ENCODE results near the gene RAC3. TPM values are rescaled to one million over a fixed set of nuclear protein-coding genes. Genes with fewer than 3 reads are reported as not detected.

RAC3 gene
- total RNA-seq, 2 experiments from 2014 or later, result 9.6 to 10.6 TPM

DNA sequence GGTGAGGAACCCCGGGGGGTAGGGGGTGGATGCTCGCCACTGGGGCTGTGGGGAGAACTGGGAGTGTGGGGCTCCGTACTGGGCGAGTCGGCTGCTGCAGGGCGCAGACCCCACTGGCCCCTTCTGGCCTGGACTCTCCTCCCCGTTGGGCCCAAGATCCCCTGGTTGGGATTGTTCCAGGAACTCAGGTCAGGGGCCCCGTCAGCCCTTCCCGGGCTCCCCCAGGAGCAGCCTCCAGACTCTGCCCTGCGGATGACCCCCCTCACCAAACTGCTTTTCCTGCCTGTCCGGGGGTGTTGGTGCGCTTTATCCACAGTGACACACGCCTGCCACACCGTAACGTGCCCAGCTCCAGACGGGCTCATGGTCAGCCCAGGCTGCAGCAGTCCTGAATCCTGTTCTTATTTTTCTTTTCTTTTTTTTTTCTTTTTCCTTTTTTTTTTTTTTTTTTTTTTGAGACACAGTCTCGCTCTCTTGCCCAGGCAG is 29.9 kb upstream of the RAC3 start:
- ATAC-seq (no peak), DNase-seq (no peak)
- Mint-ChIP-seq H3K9me3 (ENCODE audit: low read depth) (no peaks in the 10 kb centered on the region), H3K27ac (no peak overlapping the region), H3K4me1 (no peaks in the 10 kb centered on the region), H3K36me3 (ENCODE audit: low read depth) (peaks cover 1% of the 10 kb centered on the region), H3K4me3 (no peak overlapping the region), H3K27me3 (no peaks in the 10 kb centered on the region)
- ChIA-PET POLR2A (no interaction called here), CTCF (no interaction called here)
- intact Hi-C loops (cut with DNase I, micrococcal nuclease), result no loop called here

DNA sequence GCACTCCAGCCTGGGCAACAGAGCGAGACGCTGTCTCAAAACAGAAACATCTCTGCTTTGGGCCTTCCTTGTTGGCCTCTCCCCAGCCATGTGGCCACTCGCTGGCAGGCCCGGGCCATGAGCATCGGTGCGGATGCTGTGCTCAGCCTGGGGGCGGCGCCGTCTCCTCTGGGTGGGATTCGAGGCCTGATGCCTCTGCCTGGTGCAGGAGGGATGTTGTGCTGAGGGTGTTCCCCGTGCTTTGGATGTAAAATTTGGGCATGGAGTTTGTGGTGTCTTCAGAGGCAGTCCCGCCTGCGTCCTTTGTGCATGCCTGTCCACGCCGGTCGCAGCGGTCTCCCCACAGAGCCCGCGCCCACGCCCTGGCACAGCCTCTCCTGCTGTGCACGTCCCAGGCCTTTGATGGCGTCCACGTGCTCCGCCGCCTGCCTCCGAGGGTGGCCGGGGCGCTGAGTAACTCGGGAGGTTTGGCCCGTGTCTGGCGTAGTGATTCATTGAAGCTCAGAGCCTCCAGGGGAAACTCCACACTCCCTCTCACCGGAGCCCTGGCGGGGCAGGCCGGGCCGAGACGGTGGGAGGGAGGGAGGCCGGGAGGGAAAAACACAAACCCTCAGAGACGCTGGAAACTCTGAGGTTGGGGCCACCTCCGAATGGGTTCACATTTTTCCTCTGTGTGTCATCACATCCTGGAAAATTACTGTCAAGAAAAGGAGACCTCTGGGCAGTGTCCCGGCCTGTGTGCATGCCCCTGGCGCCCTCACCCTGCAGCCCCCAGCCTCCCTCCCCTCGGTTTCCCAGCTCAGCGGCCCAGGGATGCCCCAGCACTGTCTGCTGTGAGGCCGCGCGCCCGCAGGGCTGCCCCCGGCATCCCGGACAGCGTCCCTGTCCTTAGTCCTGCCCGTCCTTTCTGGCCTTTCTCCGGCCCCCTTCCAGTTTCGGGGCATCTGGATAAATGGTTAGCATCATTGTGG is 27.8 kb upstream of the RAC3 start:
- H3K9me3 Mint-ChIP-seq (ENCODE audit: low read depth), result no peaks in the 10 kb centered on the region
- H3K27me3 Mint-ChIP-seq, result no peaks in the 10 kb centered on the region
- peak; percentile 68 for DNase-seq
- ChIA-PET POLR2A (no interaction called here), CTCF (no interaction called here)
- no peak overlapping the region for H3K4me3 Mint-ChIP-seq
- intact Hi-C loops (cut with DNase I, micrococcal nuclease), result no loop called here
- no peak overlapping the region for H3K27ac Mint-ChIP-seq
- H3K36me3 Mint-ChIP-seq (ENCODE audit: low read depth), result no peaks in the 10 kb centered on the region
- no peaks in the 10 kb centered on the region for H3K4me1 Mint-ChIP-seq
- ATAC-seq, result peak; percentile 91

- Mint-ChIP-seq H3K4me1 (no peaks in the 10 kb centered on the region), H3K9me3 (ENCODE audit: low read depth) (no peaks in the 10 kb centered on the region), H3K27ac (no peak overlapping the region), H3K36me3 (ENCODE audit: low read depth) (no peaks in the 10 kb centered on the region), H3K4me3 (no peak overlapping the region), H3K27me3 (no peaks in the 10 kb centered on the region)
- ChIA-PET CTCF (interaction anchor here (0.7 kb wide), 2 partner anchors 49 to 349 kb away, joined by 3 read pairs; no protein-coding TSS in a partner anchor), POLR2A (no interaction called here)
- ATAC-seq, result no peak
- DNase-seq, result no peak
- intact Hi-C loops (cut with DNase I, micrococcal nuclease), result no loop called here
Measured at GRCh38 chr17:82004517-82005455, 26.7 kb upstream of the RAC3 start.

- intact Hi-C loops (cut with DNase I, micrococcal nuclease), result no loop called here
- no peak for ATAC-seq
- CTCF ChIA-PET, result interaction anchor here (0.5 to 0.7 kb wide), 2 partner anchors 17 to 50 kb away, joined by 3 read pairs; partner anchors contain the start of genes CENPX and LRRC45
Measured at GRCh38 chr17:82005701-82006348, 25.7 kb upstream of the RAC3 start.

GRCh38 chr17:82006468-82007227 is 24.8 kb upstream of the RAC3 start:
- Mint-ChIP-seq H3K4me1 (no peaks in the 10 kb centered on the region), H3K4me3 (no peak overlapping the region), H3K36me3 (ENCODE audit: low read depth) (no peaks in the 10 kb centered on the region), H3K27ac (no peak overlapping the region), H3K27me3 (no peaks in the 10 kb centered on the region), H3K9me3 (ENCODE audit: low read depth) (no peaks in the 10 kb centered on the region)
- CTCF ChIA-PET, result no interaction called here
- DNase-seq (no peak), ATAC-seq (no peak)
- intact Hi-C loops (cut with DNase I, micrococcal nuclease), result no loop called here
- POLR2A ChIA-PET, result no interaction called here

More at GRCh38 chr17:82005701-82006348, 25.7 kb upstream of the RAC3 start:
- Mint-ChIP-seq H3K27ac (peak overlapping the region; percentile 55), H3K4me3 (no peak overlapping the region), H3K4me1 (no peaks in the 10 kb centered on the region), H3K36me3 (ENCODE audit: low read depth) (no peaks in the 10 kb centered on the region), H3K27me3 (no peaks in the 10 kb centered on the region), H3K9me3 (ENCODE audit: low read depth) (no peaks in the 10 kb centered on the region)
- DNase-seq, result no peak
- POLR2A ChIA-PET, result no interaction called here

DNA sequence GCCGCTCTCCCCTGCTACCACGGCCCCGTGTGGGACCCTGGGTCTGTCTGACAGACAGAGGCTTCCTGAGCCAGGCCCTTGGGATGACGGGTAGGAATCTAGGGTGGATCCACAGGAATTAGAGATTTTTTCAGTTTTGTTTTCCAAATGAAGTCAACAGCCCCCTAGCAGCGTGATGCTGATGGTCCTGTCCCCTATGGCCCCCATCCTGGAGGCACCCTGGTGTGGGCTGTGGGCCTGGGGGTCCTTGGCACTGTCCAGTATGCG is 24.3 kb upstream of the RAC3 start:
- Mint-ChIP-seq H3K27me3 (no peaks in the 10 kb centered on the region), H3K27ac (no peak overlapping the region), H3K36me3 (ENCODE audit: low read depth) (no peaks in the 10 kb centered on the region), H3K9me3 (ENCODE audit: low read depth) (no peaks in the 10 kb centered on the region), H3K4me1 (no peaks in the 10 kb centered on the region), H3K4me3 (no peak overlapping the region)
- intact Hi-C loops (cut with DNase I, micrococcal nuclease), result no loop called here
- CTCF ChIA-PET, result no interaction called here
- DNase-seq (no peak), ATAC-seq (no peak)
- POLR2A ChIA-PET, result no interaction called here

GRCh38 chr17:82007495-82008257 is 23.8 kb upstream of the RAC3 start:
- POLR2A ChIA-PET, result no interaction called here
- Mint-ChIP-seq H3K27me3 (no peaks in the 10 kb centered on the region), H3K27ac (no peak overlapping the region), H3K4me3 (no peak overlapping the region), H3K4me1 (no peaks in the 10 kb centered on the region), H3K36me3 (ENCODE audit: low read depth) (no peaks in the 10 kb centered on the region), H3K9me3 (ENCODE audit: low read depth) (no peaks in the 10 kb centered on the region)
- ATAC-seq (no peak), DNase-seq (no peak)
- CTCF ChIA-PET, result no interaction called here
- intact Hi-C loops (cut with DNase I, micrococcal nuclease), result no loop called here

- no peaks in the 10 kb centered on the region for H3K36me3 Mint-ChIP-seq (ENCODE audit: low read depth)
- no peak for DNase-seq
- ATAC-seq, result no peak
- no peaks in the 10 kb centered on the region for H3K4me1 Mint-ChIP-seq
- intact Hi-C loops (cut with DNase I, micrococcal nuclease), result no loop called here
- no peak overlapping the region for H3K27ac Mint-ChIP-seq
- no peaks in the 10 kb centered on the region for H3K27me3 Mint-ChIP-seq
- POLR2A ChIA-PET, result no interaction called here
- CTCF ChIA-PET, result no interaction called here
- no peak overlapping the region for H3K4me3 Mint-ChIP-seq
- H3K9me3 Mint-ChIP-seq (ENCODE audit: low read depth), result no peaks in the 10 kb centered on the region
Measured at GRCh38 chr17:82008258-82008940, 23.1 kb upstream of the RAC3 start.

DNA sequence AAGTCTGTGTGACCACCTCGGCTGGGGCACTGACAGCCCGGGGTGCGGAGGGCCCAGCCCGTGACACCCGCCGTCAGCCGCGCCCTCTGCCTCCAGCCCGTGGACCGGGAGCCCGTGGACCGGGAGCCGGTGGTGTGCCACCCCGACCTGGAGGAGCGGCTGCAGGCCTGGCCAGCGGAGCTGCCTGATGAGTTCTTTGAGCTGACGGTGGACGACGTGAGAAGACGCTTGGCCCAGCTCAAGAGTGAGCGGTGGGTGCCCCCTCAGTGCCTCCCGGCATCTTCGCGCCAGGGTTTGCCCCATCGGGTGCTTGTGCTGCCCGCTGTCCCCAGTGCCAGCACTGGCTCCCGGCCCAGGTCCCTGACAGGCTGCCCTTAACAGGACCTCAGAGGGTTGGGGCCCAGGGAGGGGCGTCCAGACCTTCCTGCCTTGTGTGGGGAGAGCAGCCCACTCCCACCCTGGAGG is 22.5 kb upstream of the RAC3 start:
- intact Hi-C loops (cut with DNase I, micrococcal nuclease), result no loop called here
- Mint-ChIP-seq H3K36me3 (ENCODE audit: low read depth) (no peaks in the 10 kb centered on the region), H3K9me3 (ENCODE audit: low read depth) (no peaks in the 10 kb centered on the region), H3K27ac (no peak overlapping the region), H3K4me3 (no peak overlapping the region), H3K4me1 (no peaks in the 10 kb centered on the region), H3K27me3 (no peaks in the 10 kb centered on the region)
- POLR2A ChIA-PET, result no interaction called here
- DNase-seq (no peak), ATAC-seq (no peak)
- CTCF ChIA-PET, result interaction anchor here (0.5 kb wide), 1 partner anchor 62 kb away, joined by 3 read pairs; no protein-coding TSS in a partner anchor

GRCh38 chr17:82009413-82009812 is 22.1 kb upstream of the RAC3 start:
- Mint-ChIP-seq H3K9me3 (ENCODE audit: low read depth) (no peaks in the 10 kb centered on the region), H3K36me3 (ENCODE audit: low read depth) (no peaks in the 10 kb centered on the region), H3K27me3 (no peaks in the 10 kb centered on the region), H3K27ac (no peak overlapping the region), H3K4me3 (no peak overlapping the region), H3K4me1 (no peaks in the 10 kb centered on the region)
- DNase-seq (no peak), ATAC-seq (no peak)
- POLR2A ChIA-PET, result no interaction called here
- CTCF ChIA-PET, result interaction anchor here (0.5 kb wide), 1 partner anchor 62 kb away, joined by 3 read pairs; no protein-coding TSS in a partner anchor
- intact Hi-C loops (cut with DNase I, micrococcal nuclease), result no loop called here

Measured in activated CD4-positive, alpha-beta T cell treated with anti-CD3 and anti-CD28 coated beads for 36 hours (primary cell).